IPS DF 6.9 (cell line): ENCODE measurements around the gene RFXANK.
A peak's percentile ranks its signal among the peaks of the same experiment; 100 is the strongest.
"Not testable (repeated sequence)": the region's sequence is repeated elsewhere in the genome, so short reads cannot be mapped to it uniquely, and the experiment has no call there.

ENCODE experiments used
- DNase-seq: peaks from one replicate; pipeline ENCODE4 v3.0.0-alpha.2; 2013; ENCODE audit warnings: low read depth, low spot score
- H3K27ac ChIP-seq: one replicate; pipeline ENCODE4 v1.5.1; 2013; ENCODE audit warnings: low read length, control low read depth
- H3K27me3 ChIP-seq: 2 replicates; pipeline ENCODE4 v1.6.1; 2013; ENCODE audit warnings: mild to moderate bottlenecking, low read length; ENCODE audit not compliant: control insufficient read depth, insufficient read depth
- H3K36me3 ChIP-seq: 2 replicates; pipeline ENCODE4 v1.6.1; 2013; ENCODE audit warnings: low read length; ENCODE audit not compliant: control insufficient read depth, insufficient read depth
- H3K4me1 ChIP-seq: 2 replicates; pipeline ENCODE4 v1.6.1; 2013; ENCODE audit warnings: low read length; ENCODE audit not compliant: control insufficient read depth, insufficient read depth
- H3K4me3 ChIP-seq: 2 replicates; pipeline ENCODE4 v1.5.1; 2013; ENCODE audit warnings: mild to moderate bottlenecking, low read length
- H3K9me3 ChIP-seq: 2 replicates; pipeline ENCODE4 v1.6.1; 2013; ENCODE audit warnings: low read length, inconsistent platforms; ENCODE audit not compliant: control insufficient read depth, insufficient read depth
- WGBS: extraction: QIAGEN DNeasy Blood & Tissue Kit; methylation state at CpG from one replicate; pipeline ENCODE4 v1.1.7; 2013; ENCODE audit warnings: mixed read lengths, missing lambda C conversion rate; ENCODE audit not compliant: insufficient read length, insufficient coverage; 5-methylcytosine and 5-hydroxymethylcytosine counted together

Gene RFXANK

DNA sequence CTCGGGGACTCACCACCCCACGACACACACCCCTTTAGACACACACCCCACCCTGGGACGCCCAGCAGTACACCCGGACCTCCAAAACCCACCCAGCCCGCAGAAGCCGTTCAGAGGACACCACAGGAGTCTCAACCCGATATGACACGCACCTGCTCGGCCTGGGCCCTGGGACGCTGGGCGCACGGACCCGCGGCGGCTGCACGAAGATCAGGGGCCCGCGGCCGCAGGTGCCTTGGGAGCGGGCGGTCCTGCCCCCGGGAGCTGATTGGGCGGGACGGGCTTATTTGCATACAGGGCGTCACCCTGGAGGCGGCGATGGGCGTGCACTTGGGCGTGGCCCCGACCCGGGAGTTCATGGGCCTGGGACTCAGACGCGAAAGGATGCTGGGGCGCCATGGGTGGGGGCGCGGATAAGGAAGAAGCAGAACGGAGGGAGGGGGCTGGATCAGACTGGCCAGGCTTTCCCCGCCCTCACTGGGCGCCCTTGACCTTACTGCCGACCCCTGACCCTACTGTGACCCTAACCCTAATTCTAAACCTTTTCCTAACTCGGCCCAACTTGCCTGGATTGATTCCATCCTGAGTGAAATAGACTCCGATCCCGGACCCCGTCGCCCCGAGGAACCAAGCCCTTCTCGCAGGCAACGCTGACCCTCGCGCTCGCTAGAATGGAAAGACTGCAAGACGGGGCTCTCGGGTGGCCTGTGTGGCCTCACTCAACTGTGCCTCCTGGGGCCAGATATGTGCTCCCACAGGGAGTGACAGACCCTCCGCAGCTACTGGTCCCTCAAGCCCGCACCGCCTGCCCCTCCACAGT lies 21.8 kb upstream of the RFXANK start, which contains the start of gene MEF2B:
Gene MEF2B, minus strand, starts transcription at position 211 of the 820 bp plus-strand sequence. CDS start 19,528 bp downstream, outside the sequence.
- Histone ChIP-seq H3K4me3 (peak within 1 kb of the TSS; percentile 14), H3K27ac (no peak within 1 kb of the TSS)

GRCh38 chr19:19170873-19171672 lies 21.0 kb upstream of the RFXANK start:
- H3K4me3 ChIP-seq, result no peak overlapping the region; the same call in 1 of the 2 replicates
- no peaks in the 10 kb centered on the region for H3K36me3 ChIP-seq
- DNase-seq, result no peak
- 0 out of 2 replicates have a peak, but pooled peaks cover 5% of the 10 kb centered on the region for H3K4me1 ChIP-seq
- H3K27me3 ChIP-seq, result peaks cover 4% of the 10 kb centered on the region; the same call in 1 of the 2 replicates
- WGBS, result no CpG with 5 or more reads among the region's 6 CpGs
- H3K9me3 ChIP-seq, result no peaks in the 10 kb centered on the region
- H3K27ac ChIP-seq, result no peak overlapping the region

More for the DNA sequence above, 21.8 kb upstream of the RFXANK start, which contains the start of gene MEF2B:
- DNase-seq, result peak; percentile 72
- WGBS, result no CpG with 5 or more reads among the region's 56 CpGs
- Histone ChIP-seq H3K9me3 (no peaks in the 10 kb centered on the region), H3K4me1 (0 out of 2 replicates have a peak, but pooled peaks cover 5% of the 10 kb centered on the region), H3K27me3 (peaks cover 4% of the 10 kb centered on the region; the same call in 1 of the 2 replicates), H3K36me3 (no peaks in the 10 kb centered on the region)

- Histone ChIP-seq H3K36me3 (no peaks in the 10 kb centered on the region), H3K4me1 (0 out of 2 replicates have a peak, but pooled peaks cover 5% of the 10 kb centered on the region), H3K4me3 (no peak overlapping the region), H3K9me3 (no peaks in the 10 kb centered on the region), H3K27ac (no peak overlapping the region), H3K27me3 (peaks cover 4% of the 10 kb centered on the region; the same call in 1 of the 2 replicates)
- DNase-seq, result no peak
- WGBS, result no CpG with 5 or more reads among the region's 8 CpGs
Observed at GRCh38 chr19:19171821-19172532, 20.1 kb upstream of the RFXANK start.

DNA sequence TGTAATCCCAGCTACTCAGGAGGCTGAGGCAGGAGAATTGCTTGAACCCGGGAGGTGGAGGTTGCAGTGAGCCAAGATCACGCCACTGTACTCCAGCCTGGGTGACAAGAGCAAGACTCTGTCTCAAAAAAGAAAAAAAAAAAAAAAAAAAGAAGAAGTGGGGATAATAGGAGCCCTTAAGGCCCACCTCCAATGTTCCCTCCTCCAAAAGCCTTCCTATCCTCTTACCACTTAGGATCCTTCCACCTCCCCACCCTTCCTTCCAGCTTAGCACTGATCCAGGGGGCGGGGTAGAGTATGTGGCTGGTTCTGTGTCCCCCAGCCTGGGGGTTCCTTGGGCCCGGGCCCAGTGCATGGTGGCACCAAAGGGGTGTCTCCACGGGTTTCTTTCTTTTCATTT lies 18.8 kb upstream of the RFXANK start:
- WGBS, result no CpG with 5 or more reads among the region's 5 CpGs
- not testable (repeated sequence) for DNase-seq, H3K27ac ChIP-seq, H3K4me3 ChIP-seq, H3K27me3 ChIP-seq, H3K4me1 ChIP-seq, H3K36me3 ChIP-seq, H3K9me3 ChIP-seq

GRCh38 chr19:19176950-19177349 lies 15.1 kb upstream of the RFXANK start:
- H3K4me3 ChIP-seq, result no peak overlapping the region
- no peak for DNase-seq
- no peaks in the 10 kb centered on the region for H3K36me3 ChIP-seq
- H3K9me3 ChIP-seq, result no peaks in the 10 kb centered on the region
- WGBS, result no CpG with 5 or more reads among the region's 8 CpGs
- no peak overlapping the region for H3K27ac ChIP-seq
- H3K4me1 ChIP-seq, result 0 out of 2 replicates have a peak, but pooled peaks cover 2% of the 10 kb centered on the region
- no peaks in the 10 kb centered on the region for H3K27me3 ChIP-seq

- Histone ChIP-seq H3K4me3 (no peak overlapping the region), H3K27ac (no peak overlapping the region), H3K36me3 (no peaks in the 10 kb centered on the region), H3K9me3 (no peaks in the 10 kb centered on the region), H3K4me1 (no peaks in the 10 kb centered on the region), H3K27me3 (no peaks in the 10 kb centered on the region)
- DNase-seq, result no peak
- no CpG with 5 or more reads among the region's 17 CpGs for WGBS
Observed at GRCh38 chr19:19179548-19180441, 12.3 kb upstream of the RFXANK start.

- Histone ChIP-seq H3K4me1 (no peaks in the 10 kb centered on the region), H3K4me3 (no peak overlapping the region), H3K36me3 (no peaks in the 10 kb centered on the region), H3K9me3 (no peaks in the 10 kb centered on the region), H3K27me3 (no peaks in the 10 kb centered on the region), H3K27ac (no peak overlapping the region)
- no CpG with 5 or more reads among the region's 9 CpGs for WGBS
- no peak for DNase-seq
Observed at GRCh38 chr19:19181488-19181998, 10.5 kb upstream of the RFXANK start.

GRCh38 chr19:19185853-19186740 lies 6.0 kb upstream of the RFXANK start:
- Histone ChIP-seq H3K27me3 (no peaks in the 10 kb centered on the region), H3K27ac (no peak overlapping the region), H3K9me3 (no peaks in the 10 kb centered on the region), H3K4me1 (no peaks in the 10 kb centered on the region), H3K4me3 (no peak overlapping the region), H3K36me3 (no peaks in the 10 kb centered on the region)
- DNase-seq, result peak; percentile 70
- no CpG with 5 or more reads among the region's 9 CpGs for WGBS

- H3K4me3 ChIP-seq, result no peak overlapping the region
- no peaks in the 10 kb centered on the region for H3K27me3 ChIP-seq
- no CpG with 5 or more reads among the region's 14 CpGs for WGBS
- no peak for DNase-seq
- no peaks in the 10 kb centered on the region for H3K9me3 ChIP-seq
- H3K36me3 ChIP-seq, result no peaks in the 10 kb centered on the region
- H3K27ac ChIP-seq, result no peak overlapping the region
- no peaks in the 10 kb centered on the region for H3K4me1 ChIP-seq
Observed at GRCh38 chr19:19186742-19187141, 5.3 kb upstream of the RFXANK start.
